ENCODE measurements around the gene FA2H. TPM values are rescaled to one million over a fixed set of nuclear protein-coding genes. Genes with fewer than 3 reads are reported as not detected.
A peak's percentile ranks its signal among the peaks of the same experiment; 100 is the strongest.

FA2H gene
- total and polyA plus RNA-seq, 2 of the 13 experiments (the other 11 are each of a cell fraction or from before 2014, with no cell fraction given): 0.20 TPM; not detected in 1

GRCh38 chr16:74743668-74744299, 30.8 kb downstream of the FA2H start (continued):
- TF ChIP-seq REL (CRISPR knock-in tag; conservative IDR thresholded peaks at IDR 0.05) (no peak), HOXA3 (CRISPR knock-in tag; IDR thresholded peaks at IDR 0.05) (peak; percentile 35; the same call in 1 of the 2 replicates), TGIF2 (CRISPR knock-in tag; IDR thresholded peaks at IDR 0.05) (0 out of 2 replicates have a peak, but pooled peaks have one; percentile 42), AGO1 (IDR thresholded peaks at IDR 0.05; ENCODE audit: low read depth, low read length, poor library complexity, severe bottlenecking) (no peak), ZBED4 (CRISPR knock-in tag; IDR thresholded peaks at IDR 0.05; ENCODE audit: borderline replicate concordance) (no peak), KDM6A (CRISPR knock-in tag; IDR thresholded peaks at IDR 0.05; ENCODE audit: low read depth) (no peak), POGK (CRISPR knock-in tag; conservative IDR thresholded peaks at IDR 0.05) (0 out of 2 replicates have a peak, but pooled peaks have one; percentile 43), ZNF703 (CRISPR knock-in tag; IDR thresholded peaks at IDR 0.05; ENCODE audit: borderline replicate concordance) (no peak), ZNF121 (CRISPR knock-in tag; IDR thresholded peaks at IDR 0.05) (peak; percentile 88), ZSCAN5A (CRISPR knock-in tag; IDR thresholded peaks at IDR 0.05; ENCODE audit: borderline replicate concordance) (no peak), GABPB1 (CRISPR knock-in tag; IDR thresholded peaks at IDR 0.05) (0 out of 2 replicates have a peak, but pooled peaks have one; percentile 7), HES4 (CRISPR knock-in tag; IDR thresholded peaks at IDR 0.05; ENCODE audit: borderline replicate concordance) (no peak), ARID3A (IDR thresholded peaks at IDR 0.05; ENCODE audit: low read depth, low read length) (peak; percentile 73), PAXIP1 (CRISPR knock-in tag; conservative IDR thresholded peaks at IDR 0.05) (no peak)
